IPS-18c (cell line): ENCODE measurements around the gene AADAC.
"Not testable (repeated sequence)": the region's sequence is repeated elsewhere in the genome, so short reads cannot be mapped to it uniquely, and the experiment has no call there.

ENCODE experiments used
- H3K4me3 ChIP-seq: 2 replicates; pipeline ENCODE4 v1.7.0; 2013; ENCODE audit warnings: low read depth, mild to moderate bottlenecking, low read length, moderate library complexity; ENCODE audit not compliant: insufficient read depth
- H3K9me3 ChIP-seq: one replicate; pipeline ENCODE4 v1.6.1; 2013; ENCODE audit warnings: mild to moderate bottlenecking, low read length, moderate library complexity; ENCODE audit not compliant: control insufficient read depth, insufficient read depth

Gene AADAC, protein sequence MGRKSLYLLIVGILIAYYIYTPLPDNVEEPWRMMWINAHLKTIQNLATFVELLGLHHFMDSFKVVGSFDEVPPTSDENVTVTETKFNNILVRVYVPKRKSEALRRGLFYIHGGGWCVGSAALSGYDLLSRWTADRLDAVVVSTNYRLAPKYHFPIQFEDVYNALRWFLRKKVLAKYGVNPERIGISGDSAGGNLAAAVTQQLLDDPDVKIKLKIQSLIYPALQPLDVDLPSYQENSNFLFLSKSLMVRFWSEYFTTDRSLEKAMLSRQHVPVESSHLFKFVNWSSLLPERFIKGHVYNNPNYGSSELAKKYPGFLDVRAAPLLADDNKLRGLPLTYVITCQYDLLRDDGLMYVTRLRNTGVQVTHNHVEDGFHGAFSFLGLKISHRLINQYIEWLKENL

GRCh38 chr3:151813799-151814198 is at the start of gene AADAC:
AADAC (plus strand) TSS chr3:151814116; CDS start chr3:151814163, 47 bp downstream.
- Histone ChIP-seq H3K4me3 (no peak within 1 kb of the TSS), H3K9me3 (peaks cover 4% of the 10 kb centered on the region)

GRCh38 chr3:151764699-151765098 is 49.2 kb upstream of the AADAC start:
- H3K9me3 ChIP-seq, H3K4me3 ChIP-seq: not testable (repeated sequence)

GRCh38 chr3:151765685-151766084 is 48.2 kb upstream of the AADAC start:
- Histone ChIP-seq H3K9me3 (no peaks in the 10 kb centered on the region), H3K4me3 (no peak overlapping the region)

- H3K9me3 ChIP-seq: no peaks in the 10 kb centered on the region
- no peak overlapping the region for H3K4me3 ChIP-seq
These were observed 47.5 kb upstream of the AADAC start for GRCh38 chr3:151766454-151766853.

DNA sequence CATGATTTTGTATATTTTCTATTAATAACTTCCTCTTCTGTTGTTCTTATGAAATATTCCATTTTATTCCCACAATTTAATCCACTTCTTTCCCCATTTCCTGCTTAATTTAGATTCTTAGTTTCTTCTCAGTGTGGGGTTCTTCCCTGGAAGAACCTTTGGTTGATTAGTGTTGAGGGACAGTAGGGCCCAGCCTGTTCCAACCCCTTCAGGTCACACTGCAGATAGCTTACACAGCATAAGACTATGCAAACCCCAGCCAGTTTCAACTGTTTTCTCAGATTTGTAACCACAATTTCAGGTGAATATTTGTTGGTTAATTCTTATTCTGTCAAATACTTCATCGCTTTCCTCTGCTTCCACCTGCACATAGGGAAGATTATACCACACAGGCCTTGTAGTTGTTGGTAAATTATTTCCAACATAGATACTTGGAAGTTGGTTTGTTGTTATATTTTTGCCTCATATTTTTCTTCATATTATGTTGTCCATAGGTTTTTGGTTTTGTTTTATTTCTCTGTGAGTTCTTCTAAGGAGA is 45.5 kb upstream of the AADAC start:
- H3K9me3 ChIP-seq: no peaks in the 10 kb centered on the region
- H3K4me3 ChIP-seq: no peak overlapping the region

- Histone ChIP-seq H3K9me3 (no peaks in the 10 kb centered on the region), H3K4me3 (no peak overlapping the region)
These were observed 44.7 kb upstream of the AADAC start for GRCh38 chr3:151769175-151769574.

DNA sequence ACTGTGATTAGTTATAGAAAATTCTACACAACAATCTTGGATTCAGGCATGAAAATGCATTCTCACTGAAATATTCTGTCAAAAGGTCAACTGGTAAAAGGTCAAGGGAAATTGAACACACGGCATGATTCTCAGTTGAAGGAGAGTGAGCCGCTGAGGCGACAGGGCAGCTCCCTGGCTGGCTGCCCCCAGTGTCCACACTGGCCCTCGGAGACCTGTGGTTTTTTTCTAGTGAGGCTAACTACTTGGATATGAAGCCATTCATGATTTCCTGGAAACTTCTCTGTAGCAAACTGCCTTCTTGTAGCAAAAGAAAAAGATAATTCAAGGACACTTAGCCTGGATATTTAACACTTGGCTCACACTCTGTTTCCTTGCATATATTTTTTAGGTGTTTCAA is 43.0 kb upstream of the AADAC start:
- H3K9me3 ChIP-seq: no peaks in the 10 kb centered on the region
- no peak overlapping the region for H3K4me3 ChIP-seq

DNA sequence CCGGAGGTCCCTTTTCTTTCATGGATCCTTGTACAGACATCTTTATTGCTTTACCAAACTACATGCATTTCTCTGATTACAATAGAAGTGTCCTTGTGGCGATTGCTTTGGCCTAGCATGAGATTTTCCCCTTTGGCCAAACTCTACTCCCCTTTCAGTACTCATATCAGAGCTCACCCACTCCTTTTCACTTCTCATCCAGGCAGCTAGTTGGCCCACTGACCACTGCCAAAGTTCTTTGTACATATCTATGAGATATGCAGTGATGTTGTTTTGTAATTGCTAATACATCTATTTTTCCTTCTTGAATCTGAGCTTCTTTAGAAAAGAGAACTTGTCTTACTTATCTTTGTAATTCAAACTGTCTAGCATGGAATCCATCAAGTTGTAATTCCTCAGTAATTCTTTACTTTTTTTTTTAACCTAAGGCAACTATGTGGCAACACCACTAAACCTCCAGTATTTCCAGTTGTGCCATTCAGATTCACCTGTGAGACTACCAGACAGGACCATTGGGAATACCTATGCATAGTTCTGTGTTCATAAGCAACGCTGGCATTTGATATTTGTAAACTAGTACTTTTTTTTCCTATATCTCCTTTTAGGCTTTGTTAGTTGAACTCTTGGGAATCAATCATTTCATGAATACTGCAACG is 41.0 kb upstream of the AADAC start:
- Histone ChIP-seq H3K9me3 (no peaks in the 10 kb centered on the region), H3K4me3 (no peak overlapping the region)

GRCh38 chr3:151774235-151774634 is 39.7 kb upstream of the AADAC start:
- Histone ChIP-seq H3K4me3 (no peak overlapping the region), H3K9me3 (no peaks in the 10 kb centered on the region)

DNA sequence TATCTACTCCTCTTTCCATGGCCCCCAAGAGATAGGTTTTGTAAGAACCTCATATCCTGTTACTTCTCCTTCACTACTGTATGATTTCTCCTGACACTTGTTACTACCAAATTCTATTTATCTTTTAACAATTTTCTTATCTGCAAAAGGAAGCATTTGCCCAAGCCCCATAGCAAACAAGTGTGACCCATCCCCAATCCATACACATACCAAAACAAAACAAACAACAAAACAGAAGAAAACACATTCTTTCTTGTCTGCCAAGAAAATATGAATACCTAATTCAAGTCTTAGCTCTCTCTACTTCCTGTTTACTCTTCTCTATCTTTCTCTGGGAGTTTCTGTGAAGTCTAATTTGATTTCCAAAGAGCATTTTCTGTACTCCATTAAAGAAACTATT is 39.0 kb upstream of the AADAC start:
- Histone ChIP-seq H3K9me3 (no peaks in the 10 kb centered on the region), H3K4me3 (no peak overlapping the region)

GRCh38 chr3:151775314-151776258 is 38.3 kb upstream of the AADAC start:
- Histone ChIP-seq H3K9me3 (no peaks in the 10 kb centered on the region), H3K4me3 (no peak overlapping the region)

DNA sequence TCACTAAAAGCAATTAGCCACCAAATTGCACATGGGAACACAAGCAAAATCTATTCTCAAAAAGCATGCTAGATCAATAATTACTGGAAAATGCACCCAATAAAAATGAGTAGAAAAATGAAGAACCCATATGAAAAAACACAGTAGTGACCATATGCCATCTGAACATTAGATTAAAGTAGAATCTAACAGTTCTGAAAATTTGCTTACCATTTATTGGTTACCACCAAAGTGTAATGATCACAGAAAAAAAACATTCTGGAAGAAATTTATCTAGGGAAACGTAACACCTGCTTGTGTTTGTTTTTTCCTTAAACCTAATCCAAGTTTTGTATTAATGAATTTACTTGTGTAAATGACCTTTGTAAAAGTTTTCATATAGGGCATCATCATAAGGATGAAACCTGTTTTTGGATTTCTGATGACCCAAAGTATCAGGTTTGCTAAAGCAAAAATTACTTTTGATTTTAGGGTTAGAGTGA is 37.6 kb upstream of the AADAC start:
- no peaks in the 10 kb centered on the region for H3K9me3 ChIP-seq

GRCh38 chr3:151777880-151778279 is 36.0 kb upstream of the AADAC start:
- Histone ChIP-seq H3K4me3 (no peak overlapping the region), H3K9me3 (no peaks in the 10 kb centered on the region)

More for the DNA sequence above, 37.6 kb upstream of the AADAC start:
- H3K4me3 ChIP-seq: no peak overlapping the region

DNA sequence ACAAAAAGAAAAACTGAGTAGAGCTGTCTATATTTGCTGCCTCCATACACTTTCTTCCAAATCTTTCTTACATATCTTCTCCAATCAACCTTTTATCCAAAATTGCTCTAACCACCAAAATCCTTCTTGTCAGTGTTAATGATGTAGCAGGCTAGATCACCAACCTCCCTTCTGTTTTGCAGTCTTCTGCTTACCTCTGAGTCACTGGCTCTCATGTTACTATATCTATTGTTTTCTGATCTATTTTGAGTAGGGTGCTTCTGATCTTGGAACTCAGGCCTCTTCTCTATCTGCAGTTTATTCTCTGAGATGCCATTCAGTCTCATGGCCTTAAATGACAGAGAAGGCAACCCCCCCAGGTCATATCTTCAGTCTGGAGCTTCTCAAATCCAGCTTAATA is 26.3 kb upstream of the AADAC start:
- H3K4me3 ChIP-seq: no peak overlapping the region
- H3K9me3 ChIP-seq: peaks cover 2% of the 10 kb centered on the region

- no peak overlapping the region for H3K4me3 ChIP-seq
- peaks cover 2% of the 10 kb centered on the region for H3K9me3 ChIP-seq
These were observed 25.5 kb upstream of the AADAC start for GRCh38 chr3:151788401-151788800.

DNA sequence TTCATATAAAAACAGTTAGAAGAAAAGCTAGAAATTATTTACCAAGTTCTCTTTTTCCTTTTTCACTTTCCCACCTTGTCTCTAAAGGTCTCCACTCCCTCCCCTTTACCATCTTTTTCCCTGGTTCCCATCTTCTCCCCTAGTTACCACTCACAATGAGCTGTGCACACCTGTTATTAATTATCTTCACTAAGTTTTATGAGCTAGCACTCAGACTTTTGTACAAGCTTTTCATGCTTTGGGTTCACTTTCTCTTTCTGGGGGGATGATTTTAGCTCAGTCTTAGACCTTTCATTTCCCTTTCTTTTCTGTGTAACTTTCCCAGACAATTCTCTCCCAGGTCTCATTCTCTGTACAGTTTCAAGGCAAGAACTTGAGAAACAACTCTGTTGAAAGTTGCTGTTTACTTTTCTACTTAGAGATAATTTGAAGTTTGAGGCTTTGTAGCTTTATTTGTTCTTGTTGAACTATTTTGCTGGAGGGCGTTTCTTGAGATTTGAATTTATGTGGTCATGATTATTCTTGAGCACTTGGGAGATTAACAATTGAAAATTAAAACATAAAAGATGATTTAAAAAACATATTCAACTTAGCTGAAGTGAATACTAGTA is 24.0 kb upstream of the AADAC start:
- Histone ChIP-seq H3K4me3 (no peak overlapping the region), H3K9me3 (peaks cover 2% of the 10 kb centered on the region)

GRCh38 chr3:151790763-151791162 is 23.2 kb upstream of the AADAC start:
- not testable (repeated sequence) for H3K4me3 ChIP-seq, H3K9me3 ChIP-seq
